GM12875 (cell line): ENCODE results near the gene CBR4.
"Not testable (repeated sequence)": the region's sequence is repeated elsewhere in the genome, so short reads cannot be mapped to it uniquely, and the experiment has no call there.

ENCODE experiments used
- H3K4me3 ChIP-seq: one replicate; pipeline ENCODE4 v1.5.1; 2011; ENCODE audit warnings: low read depth, low read length, control low read depth
- TF ChIP-seq, protein P1 (sequence below): IDR thresholded peaks from 2 replicates; pipeline ENCODE4 v1.5.1; 2011; ENCODE audit warnings: low read depth, mild to moderate bottlenecking, control low read depth, inconsistent platforms, low read length, moderate library complexity, borderline replicate concordance; ENCODE audit not compliant: insufficient read depth

CBR4 gene

DNA sequence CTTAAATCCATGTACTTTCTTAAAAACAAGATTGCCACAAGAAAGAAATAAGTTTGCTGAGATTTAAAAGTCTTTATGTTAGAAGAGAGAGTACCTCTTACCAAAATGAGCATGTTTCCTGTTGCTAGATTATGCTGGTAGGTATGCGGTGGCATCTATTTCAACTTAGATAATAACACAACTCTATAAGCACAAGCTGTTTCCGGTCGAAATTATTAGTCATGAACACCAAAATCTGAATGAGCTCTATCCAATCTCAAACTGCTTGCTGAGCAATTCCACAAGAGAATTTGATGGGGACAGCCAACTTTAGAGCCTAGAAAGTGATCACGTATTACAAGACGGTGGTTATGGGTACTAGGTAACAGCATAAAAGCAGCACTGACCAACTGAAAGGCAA lies 49.3 kb downstream of the CBR4 start:
- no peak overlapping the region for H3K4me3 ChIP-seq
- TF ChIP-seq, protein P1, sequence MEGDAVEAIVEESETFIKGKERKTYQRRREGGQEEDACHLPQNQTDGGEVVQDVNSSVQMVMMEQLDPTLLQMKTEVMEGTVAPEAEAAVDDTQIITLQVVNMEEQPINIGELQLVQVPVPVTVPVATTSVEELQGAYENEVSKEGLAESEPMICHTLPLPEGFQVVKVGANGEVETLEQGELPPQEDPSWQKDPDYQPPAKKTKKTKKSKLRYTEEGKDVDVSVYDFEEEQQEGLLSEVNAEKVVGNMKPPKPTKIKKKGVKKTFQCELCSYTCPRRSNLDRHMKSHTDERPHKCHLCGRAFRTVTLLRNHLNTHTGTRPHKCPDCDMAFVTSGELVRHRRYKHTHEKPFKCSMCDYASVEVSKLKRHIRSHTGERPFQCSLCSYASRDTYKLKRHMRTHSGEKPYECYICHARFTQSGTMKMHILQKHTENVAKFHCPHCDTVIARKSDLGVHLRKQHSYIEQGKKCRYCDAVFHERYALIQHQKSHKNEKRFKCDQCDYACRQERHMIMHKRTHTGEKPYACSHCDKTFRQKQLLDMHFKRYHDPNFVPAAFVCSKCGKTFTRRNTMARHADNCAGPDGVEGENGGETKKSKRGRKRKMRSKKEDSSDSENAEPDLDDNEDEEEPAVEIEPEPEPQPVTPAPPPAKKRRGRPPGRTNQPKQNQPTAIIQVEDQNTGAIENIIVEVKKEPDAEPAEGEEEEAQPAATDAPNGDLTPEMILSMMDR = no peak

DNA sequence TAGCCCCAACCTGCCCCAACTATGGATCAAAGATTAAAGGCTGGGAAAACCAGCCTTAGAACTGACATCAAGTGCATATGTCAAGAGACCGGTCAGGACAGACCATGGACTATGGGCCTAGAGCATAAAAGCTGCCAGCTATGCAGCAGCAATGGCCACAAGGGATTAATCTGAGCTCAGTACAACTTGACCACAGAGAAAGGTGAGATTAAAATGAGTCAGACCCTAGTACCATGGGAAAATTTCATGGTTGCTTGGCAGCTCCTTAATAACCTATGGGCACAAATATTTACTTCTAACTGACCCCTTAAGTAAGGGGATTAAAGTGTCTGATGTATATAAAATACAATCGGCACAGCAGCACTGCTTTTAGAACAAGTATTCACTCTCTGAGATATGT lies 54.4 kb downstream of the CBR4 start:
- H3K4me3 ChIP-seq = no peak overlapping the region
- TF ChIP-seq, protein P1 = no peak

DNA sequence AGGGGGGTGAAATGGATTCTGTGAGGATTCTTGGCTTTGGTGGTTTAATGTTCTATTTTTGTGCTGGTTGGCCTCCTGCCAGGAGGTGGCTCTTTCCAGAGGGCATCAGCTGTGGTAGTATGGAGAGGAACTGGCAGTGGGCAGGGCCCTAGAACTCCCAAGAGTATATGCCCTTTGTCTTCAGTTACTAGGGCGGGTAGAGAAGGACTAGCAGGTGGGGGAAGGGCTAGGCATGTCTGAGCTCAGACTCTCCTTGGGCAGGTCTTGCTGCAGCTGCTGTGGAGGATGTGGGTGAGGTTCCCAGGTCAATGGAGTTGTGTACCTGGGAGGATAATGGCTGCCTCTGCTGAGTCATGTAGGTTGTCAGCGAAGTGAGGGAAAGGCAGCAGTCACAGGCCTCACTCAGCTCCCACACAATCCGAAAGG lies 57.2 kb downstream of the CBR4 start:
- H3K4me3 ChIP-seq = not testable (repeated sequence)

DNA sequence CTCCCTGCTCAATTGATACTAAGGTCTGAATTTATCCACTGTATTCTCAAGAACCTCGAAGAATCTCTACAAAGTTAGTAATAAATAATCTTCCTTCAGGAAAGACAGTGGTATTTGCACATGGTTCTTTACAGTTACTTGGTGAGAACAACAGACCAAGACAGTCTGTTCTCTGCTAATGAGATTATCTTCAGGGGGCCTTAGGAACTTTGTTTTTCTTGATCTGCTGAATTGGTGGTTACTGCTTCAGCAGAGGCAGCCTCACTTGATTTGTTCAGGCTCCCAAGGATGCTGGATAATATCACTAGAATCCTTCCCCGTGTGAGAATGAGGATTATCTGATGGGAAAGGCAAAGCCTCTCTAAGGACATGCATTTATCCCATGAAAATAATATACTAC lies 64.8 kb downstream of the CBR4 start:
- TF ChIP-seq, protein P1 = no peak
- H3K4me3 ChIP-seq = no peak overlapping the region

DNA sequence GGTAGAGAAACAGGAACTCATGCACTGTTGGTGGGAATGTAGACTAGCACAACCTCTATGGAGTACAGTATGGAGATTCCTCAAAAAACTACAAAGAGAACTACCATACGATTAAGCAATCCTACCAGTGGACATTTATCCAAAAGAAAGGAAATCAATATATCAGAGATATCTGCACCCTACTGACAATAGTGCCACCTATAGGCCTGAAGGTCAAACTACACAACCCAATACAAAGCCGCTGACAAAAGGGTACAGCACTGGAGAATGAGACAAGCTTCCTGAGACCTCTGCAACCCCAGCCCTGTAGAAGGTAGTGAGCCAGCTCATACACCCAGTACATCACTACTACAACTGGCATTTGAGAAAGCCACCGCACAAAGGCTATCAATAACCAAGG lies 67.1 kb downstream of the CBR4 start:
- H3K4me3 ChIP-seq = no peak overlapping the region
- TF ChIP-seq, protein P1 = peak; percentile 43; the same call in 1 of the 2 replicates
